Liver (tissue), 9 donors: ENCODE data around the gene ZNF217. TPM values are rescaled to one million over a fixed set of nuclear protein-coding genes. Genes with fewer than 3 reads are reported as not detected.
A peak's percentile ranks its signal among the peaks of the same experiment; 100 is the strongest.
"Not testable (repeated sequence)": the region's sequence is repeated elsewhere in the genome, so short reads cannot be mapped to it uniquely, and the experiment has no call there.

ENCODE experiments used
- DNase-seq: peaks from one replicate; pipeline ENCODE4 v3.0.0-alpha.2; 2017; ENCODE audit warnings: low spot score
- H3K27ac ChIP-seq, 2 donors: one replicate each; pipeline ENCODE4 v1.7.0; 2013; ENCODE audit warnings: inconsistent platforms in 2 of 2, low read length in 2 of 2, control low read depth in 1 of 2, low read depth in 1 of 2, mild to moderate bottlenecking in 1 of 2
- H3K27me3 ChIP-seq, 4 donors: one replicate each; pipeline versions ENCODE4 v1.6.1 to v1.7.0; 2013; ENCODE audit warnings: low read length in 3 of 4, inconsistent platforms in 1 of 4, mild to moderate bottlenecking in 1 of 4, moderate library complexity in 1 of 4; ENCODE audit not compliant: control insufficient read depth in 4 of 4, insufficient read depth in 4 of 4
- H3K36me3 ChIP-seq, 4 donors: one replicate each; pipeline versions ENCODE4 v1.6.1 to v1.7.0; 2013; ENCODE audit warnings: low read length in 3 of 4, mild to moderate bottlenecking in 3 of 4, low read depth in 1 of 4, moderate library complexity in 1 of 4; ENCODE audit not compliant: control insufficient read depth in 4 of 4, insufficient read depth in 3 of 4
- H3K4me1 ChIP-seq, 4 donors: one replicate each; pipeline versions ENCODE4 v1.6.1 to v1.7.0; 2013; ENCODE audit warnings: low read length in 3 of 4, mild to moderate bottlenecking in 3 of 4, moderate library complexity in 1 of 4; ENCODE audit not compliant: control insufficient read depth in 4 of 4, insufficient read depth in 4 of 4
- H3K4me3 ChIP-seq, 3 donors: one replicate each; pipeline versions ENCODE4 v1.6.1 to v1.7.0; 2013; ENCODE audit warnings: low read length in 3 of 3, control low read depth in 1 of 3, low read depth in 1 of 3, mild to moderate bottlenecking in 1 of 3
- H3K9ac ChIP-seq, 2 donors: one replicate each; pipeline ENCODE4 v1.7.0; 2013; ENCODE audit warnings: low read length in 2 of 2, mild to moderate bottlenecking in 2 of 2, moderate library complexity in 2 of 2, control low read depth in 1 of 2, low read depth in 1 of 2
- H3K9me3 ChIP-seq, 4 donors: one replicate each; pipeline versions ENCODE4 v1.6.1 to v1.7.0; 2013; ENCODE audit warnings: low read length in 3 of 4; ENCODE audit not compliant: control insufficient read depth in 4 of 4
- ATF3 ChIP-seq: IDR thresholded peaks from 2 replicates; pipeline ENCODE4 v1.6.1; 2016; ENCODE audit warnings: antibody characterized with exemption
- FOXA1 ChIP-seq: IDR thresholded peaks from 2 replicates; pipeline ENCODE4 v1.6.1; 2016; ENCODE audit warnings: antibody characterized with exemption
- HNF4A ChIP-seq, 2 donors: conservative IDR thresholded peaks; 2 replicates each; pipeline ENCODE4 v1.6.1; 2016; ENCODE audit warnings: antibody characterized with exemption in 2 of 2, mild to moderate bottlenecking in 2 of 2
- HNF4G ChIP-seq: IDR thresholded peaks from 2 replicates; pipeline ENCODE4 v1.6.1; 2016; ENCODE audit warnings: antibody characterized with exemption
- NR2F2 ChIP-seq: IDR thresholded peaks from 2 replicates; pipeline ENCODE4 v1.6.1; 2016; ENCODE audit warnings: antibody characterized with exemption
- RAD21 ChIP-seq, 2 donors: IDR thresholded peaks; 2 replicates each; pipeline ENCODE4 v1.6.1; 2016; ENCODE audit warnings: antibody characterized with exemption in 2 of 2, mild to moderate bottlenecking in 2 of 2
- RXRA ChIP-seq, 2 donors: IDR thresholded peaks; 2 replicates each; pipeline ENCODE4 v1.6.1; 2017 to 2018; ENCODE audit warnings: antibody characterized with exemption in 2 of 2, mild to moderate bottlenecking in 1 of 2
- SP1 ChIP-seq: IDR thresholded peaks from 2 replicates; pipeline ENCODE4 v1.6.1; 2018; ENCODE audit warnings: antibody characterized with exemption, mild to moderate bottlenecking
- TAF1 ChIP-seq: conservative IDR thresholded peaks from 2 replicates; pipeline ENCODE4 v1.6.1; 2016; ENCODE audit warnings: antibody characterized with exemption, mild to moderate bottlenecking
- YY1 ChIP-seq: IDR thresholded peaks from 2 replicates; pipeline ENCODE4 v1.6.1; 2016; ENCODE audit warnings: antibody characterized with exemption, mild to moderate bottlenecking
- WGBS: extraction: QIAGEN DNeasy Blood & Tissue Kit; methylation state at CpG from one replicate; pipeline ENCODE4 v1.1.7; 2013; 5-methylcytosine and 5-hydroxymethylcytosine counted together
- polyA plus RNA-seq, 2 donors: library from polyadenylated mRNA; stranded (reverse) in 1 of 2; unstranded in 1 of 2; fragments of 200-250 nt in 1 of 2; fragments of >200 nt in 1 of 2; fragmentation: Nextera tagmentation in 1 of 2; extraction: Ambion mirVana in 1 of 2; gene quantifications; one replicate each; pipeline versions ENCODE4 v1.2.1 to v1.2.3, GENCODE V29; 2013 to 2015
- total RNA-seq, 2 donors: library from RNA; depleted of rRNA; stranded (reverse); fragments of >200 nt; gene quantifications; one replicate each; pipeline ENCODE4 v1.2.3, GENCODE V29; 2014
- donor health status: healthy.
- donor health status: healthy.
- donor health status: healthy.
- donor health status: healthy.
- donor health status: healthy.

ZNF217 gene
- total and polyA plus RNA-seq, 4 donors: 4.2 to 16.3 (median 11.2) TPM

- WGBS: 70% methylated on average over 4 of the region's 4 CpGs
- H3K9ac ChIP-seq: no peak overlapping the region
- H3K4me1 ChIP-seq: peaks cover 5 to 11% (median 8%) of the 10 kb centered on the region in 4 donors
- H3K9me3 ChIP-seq: no peaks in the 10 kb centered on the region
- H3K36me3 ChIP-seq: no peaks in the 10 kb centered on the region
- TF ChIP-seq FOXA1 (no peak), TAF1 (peak; percentile 32)
- no peak overlapping the region for H3K27ac ChIP-seq
- H3K27me3 ChIP-seq: no peaks in the 10 kb centered on the region
- no peak for DNase-seq
- H3K4me3 ChIP-seq: peak overlapping the region in 1 of 3 donors; percentile 24
These were observed 4.0 kb upstream of the ZNF217 start for GRCh38 chr20:53597521-53598120.

GRCh38 chr20:53597030-53597482, 3.4 kb upstream of the ZNF217 start:
- no peaks in the 10 kb centered on the region for H3K36me3 ChIP-seq
- H3K4me1 ChIP-seq: peaks cover 5 to 13% (median 8%) of the 10 kb centered on the region in 4 donors
- peak; percentile 12 for DNase-seq
- H3K27me3 ChIP-seq: no peaks in the 10 kb centered on the region
- H3K27ac ChIP-seq: peak overlapping the region; percentile 90 to 94
- H3K9ac ChIP-seq: peak overlapping the region in 1 of 2 donors; percentile 36
- H3K4me3 ChIP-seq: peak overlapping the region in 1 of 3 donors; percentile 24
- WGBS: 14% methylated on average over 3 of the region's 3 CpGs
- H3K9me3 ChIP-seq: no peaks in the 10 kb centered on the region
- TF ChIP-seq RAD21 (IDR thresholded peaks at IDR 0.05): peak in 1 of 2 donors; percentile 8
- no peak for TF ChIP-seq ATF3
- TF ChIP-seq HNF4G: no peak

- DNase-seq: peak; percentile 32
- peak overlapping the region; percentile 45 to 90 for H3K9ac ChIP-seq
- not testable (repeated sequence) for H3K9me3 ChIP-seq, H3K36me3 ChIP-seq, H3K27me3 ChIP-seq
- TF ChIP-seq RXRA (IDR thresholded peaks at IDR 0.05) (peak in 1 of 2 donors; percentile 19), YY1 (peak; percentile 19), NR2F2 (peak; percentile 5), RAD21 (IDR thresholded peaks at IDR 0.05) (peak in 1 of 2 donors; percentile 13)
- 17% methylated on average over 12 of the region's 12 CpGs for WGBS
- H3K27ac ChIP-seq: peak overlapping the region; percentile 90 to 94
- peaks cover 5 to 15% (median 8%) of the 10 kb centered on the region in 4 donors for H3K4me1 ChIP-seq
- peak overlapping the region in 1 of 3 donors; percentile 24 for H3K4me3 ChIP-seq
These were observed 2.8 kb upstream of the ZNF217 start for GRCh38 chr20:53596189-53597001.

- H3K4me3 ChIP-seq: not testable (repeated sequence)
These were observed 2.1 kb upstream of the ZNF217 start for GRCh38 chr20:53595742-53596141.

More at GRCh38 chr20:53595742-53596141, 2.1 kb upstream of the ZNF217 start:
- WGBS: 8% methylated on average over 3 of the region's 3 CpGs
- not testable (repeated sequence) for H3K36me3 ChIP-seq, H3K27me3 ChIP-seq, H3K9me3 ChIP-seq
- peak overlapping the region; percentile 83 to 90 for H3K9ac ChIP-seq
- peak in 1 of 2 donors; percentile 18 for TF ChIP-seq HNF4A (conservative IDR thresholded peaks at IDR 0.05)
- TF ChIP-seq NR2F2: peak; percentile 14
- TF ChIP-seq SP1: peak; percentile 52
- TF ChIP-seq RXRA (IDR thresholded peaks at IDR 0.05): peak; percentile 51 to 65
- peak; percentile 67 for TF ChIP-seq TAF1
- peak; percentile 20 for DNase-seq
- H3K27ac ChIP-seq: peak overlapping the region; percentile 90 to 94
- H3K4me1 ChIP-seq: peaks cover 5 to 15% (median 8%) of the 10 kb centered on the region in 4 donors
